ENCODE data around the gene C1QTNF1.

DNA sequence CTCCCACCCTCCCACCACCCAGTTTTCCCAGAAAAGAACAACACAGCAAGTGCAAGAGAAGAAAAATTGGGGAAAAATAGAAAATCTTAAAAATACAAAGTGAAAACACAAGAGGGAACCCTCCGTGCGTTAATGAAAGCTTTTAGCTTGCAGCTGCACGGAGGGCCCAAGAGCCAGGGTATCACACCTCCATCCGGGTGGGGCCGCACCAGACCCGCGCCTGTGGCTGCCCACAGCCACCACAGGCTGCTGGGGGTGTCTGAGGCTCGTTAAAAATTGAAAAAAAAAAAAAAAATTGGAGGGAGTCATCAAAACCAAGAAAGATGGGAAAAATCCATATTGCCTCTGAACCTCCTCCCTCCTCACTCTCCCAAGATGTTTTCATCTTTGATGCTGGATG is 69.3 kb downstream of the C1QTNF1 start:
- TF ChIP-seq, protein P1, sequence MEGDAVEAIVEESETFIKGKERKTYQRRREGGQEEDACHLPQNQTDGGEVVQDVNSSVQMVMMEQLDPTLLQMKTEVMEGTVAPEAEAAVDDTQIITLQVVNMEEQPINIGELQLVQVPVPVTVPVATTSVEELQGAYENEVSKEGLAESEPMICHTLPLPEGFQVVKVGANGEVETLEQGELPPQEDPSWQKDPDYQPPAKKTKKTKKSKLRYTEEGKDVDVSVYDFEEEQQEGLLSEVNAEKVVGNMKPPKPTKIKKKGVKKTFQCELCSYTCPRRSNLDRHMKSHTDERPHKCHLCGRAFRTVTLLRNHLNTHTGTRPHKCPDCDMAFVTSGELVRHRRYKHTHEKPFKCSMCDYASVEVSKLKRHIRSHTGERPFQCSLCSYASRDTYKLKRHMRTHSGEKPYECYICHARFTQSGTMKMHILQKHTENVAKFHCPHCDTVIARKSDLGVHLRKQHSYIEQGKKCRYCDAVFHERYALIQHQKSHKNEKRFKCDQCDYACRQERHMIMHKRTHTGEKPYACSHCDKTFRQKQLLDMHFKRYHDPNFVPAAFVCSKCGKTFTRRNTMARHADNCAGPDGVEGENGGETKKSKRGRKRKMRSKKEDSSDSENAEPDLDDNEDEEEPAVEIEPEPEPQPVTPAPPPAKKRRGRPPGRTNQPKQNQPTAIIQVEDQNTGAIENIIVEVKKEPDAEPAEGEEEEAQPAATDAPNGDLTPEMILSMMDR (conservative IDR thresholded peaks at IDR 0.05; ENCODE audit: low read depth, low read length): no peak
- no peak for TF ChIP-seq EZH2 (IDR thresholded peaks at IDR 0.05; ENCODE audit: borderline replicate concordance, low read depth, low read length, poor library complexity, severe bottlenecking)
